NCI-H1436 treated with DMSO at 0.1 percent for 48 hours (cell line): ENCODE measurements around the gene IRF2.

Experiments
- DNase-seq: peaks from one replicate; lab custom pipeline; 2025; lab: John Stamatoyannopoulos, UW

The IRF2 gene

DNA sequence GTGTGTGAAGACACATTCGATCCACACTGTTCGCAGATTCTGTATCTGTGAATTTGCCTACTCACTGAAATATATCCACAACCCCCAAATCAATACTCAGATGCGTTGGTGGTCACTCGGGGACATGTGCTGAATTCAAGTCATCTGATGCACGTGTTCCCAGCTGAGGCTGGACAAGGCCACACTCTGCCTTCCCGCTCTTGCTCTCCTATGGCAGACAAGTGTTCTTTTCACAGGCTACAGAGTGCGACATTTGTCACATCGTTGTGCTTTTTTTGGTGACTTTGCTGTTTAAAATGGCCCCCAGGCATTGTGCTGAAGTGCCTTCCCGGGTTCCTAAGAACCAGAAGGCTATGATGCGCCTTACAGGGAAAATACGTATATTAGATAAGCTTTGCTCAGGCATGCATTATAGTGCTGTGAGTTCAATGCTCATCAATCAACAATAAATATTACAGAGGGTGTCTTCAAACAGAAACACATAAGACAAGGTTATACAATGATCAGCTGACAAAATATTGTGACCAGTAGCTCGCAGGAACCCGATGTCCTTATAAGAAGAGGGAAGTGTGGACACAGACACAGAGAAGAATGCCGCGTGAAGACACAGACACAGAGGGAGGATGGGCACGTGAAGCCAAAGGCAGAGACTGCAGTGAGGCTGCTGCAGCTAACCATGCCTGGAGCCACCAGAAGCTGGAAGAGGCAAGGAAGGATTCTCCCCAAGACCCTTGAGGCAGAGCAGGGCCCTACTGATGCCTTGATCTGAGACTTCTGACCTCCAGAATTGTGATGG, 42.0 kb downstream of the IRF2 start:
- DNase-seq: no peak

DNA sequence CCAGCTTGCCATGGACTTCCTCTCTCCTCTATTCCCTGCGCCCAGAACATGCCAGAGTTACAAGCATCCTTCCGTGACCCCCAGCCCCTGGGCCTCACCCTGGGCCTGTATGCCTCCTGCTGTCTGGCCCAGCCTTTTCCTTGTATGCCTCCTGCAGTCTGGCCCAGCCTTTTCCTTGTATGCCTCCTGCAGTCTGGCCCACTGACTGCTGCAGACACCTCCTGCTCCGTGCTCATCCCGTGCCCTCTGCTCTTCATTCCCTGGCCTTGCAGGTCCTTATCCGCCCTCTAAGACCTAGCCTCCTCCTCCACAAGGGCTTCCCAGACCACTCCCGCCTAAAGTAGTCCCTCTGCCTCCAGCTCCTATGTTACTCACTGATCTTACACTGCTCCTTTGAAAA, 44.2 kb downstream of the IRF2 start:
- DNase-seq: no peak

DNA sequence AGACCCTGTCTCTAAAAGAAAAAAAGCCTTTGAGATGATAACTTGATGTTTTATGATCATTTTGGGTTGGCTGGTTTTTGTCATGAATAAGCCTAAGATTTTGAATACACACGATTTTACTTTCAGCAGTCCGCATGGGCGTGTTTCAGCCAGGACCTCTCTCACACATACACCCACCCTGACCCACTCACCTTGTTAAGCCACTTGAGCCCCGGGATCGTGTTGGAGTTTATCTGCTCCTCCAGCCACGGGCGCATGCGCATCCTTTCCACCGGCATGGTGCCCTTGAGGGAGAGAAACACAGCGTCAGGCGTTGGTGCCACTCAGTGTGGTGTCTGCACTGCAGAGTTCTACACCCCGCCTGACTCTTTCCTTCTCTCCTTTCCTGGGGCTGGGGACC, 45.6 kb downstream of the IRF2 start:
- DNase-seq: no peak

DNA sequence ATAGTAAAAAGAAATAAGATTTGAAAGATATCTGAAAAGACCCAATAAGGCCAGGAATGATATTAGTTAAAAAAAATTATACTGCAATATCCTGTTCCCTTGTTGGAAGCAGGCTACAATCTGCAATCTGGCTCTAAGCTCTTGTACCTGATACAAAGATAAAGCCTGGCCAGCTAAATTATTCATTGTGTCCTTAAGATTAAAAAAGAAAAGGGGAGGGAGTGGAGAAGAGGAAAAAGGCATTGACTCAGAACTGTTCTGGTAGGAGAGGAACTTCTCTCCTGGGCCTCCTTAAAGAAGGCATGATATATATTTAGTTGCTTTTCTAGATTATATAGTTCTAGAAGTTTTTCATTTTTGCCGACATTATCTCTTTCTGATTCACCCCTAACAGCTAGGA, 46.7 kb downstream of the IRF2 start:
- DNase-seq: no peak

DNA sequence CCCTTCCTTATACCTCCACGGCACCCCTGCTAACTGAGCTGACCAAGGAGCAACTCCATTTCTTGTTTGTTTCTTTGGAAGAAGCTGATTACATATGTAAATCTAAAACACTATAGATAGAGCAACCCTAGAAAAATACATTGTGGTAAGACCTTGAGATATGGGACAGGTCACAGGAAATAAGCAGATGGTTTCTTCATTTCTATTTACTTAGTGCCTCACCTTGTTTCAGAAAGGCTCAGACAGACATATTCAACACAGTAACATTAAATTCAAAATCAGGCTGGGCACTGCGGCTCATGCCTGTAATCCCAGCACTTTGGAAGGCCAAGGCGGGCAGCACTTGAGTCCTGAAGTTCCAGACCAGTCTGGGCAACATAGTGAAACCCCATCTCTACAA, 47.3 kb downstream of the IRF2 start:
- DNase-seq: no peak

DNA sequence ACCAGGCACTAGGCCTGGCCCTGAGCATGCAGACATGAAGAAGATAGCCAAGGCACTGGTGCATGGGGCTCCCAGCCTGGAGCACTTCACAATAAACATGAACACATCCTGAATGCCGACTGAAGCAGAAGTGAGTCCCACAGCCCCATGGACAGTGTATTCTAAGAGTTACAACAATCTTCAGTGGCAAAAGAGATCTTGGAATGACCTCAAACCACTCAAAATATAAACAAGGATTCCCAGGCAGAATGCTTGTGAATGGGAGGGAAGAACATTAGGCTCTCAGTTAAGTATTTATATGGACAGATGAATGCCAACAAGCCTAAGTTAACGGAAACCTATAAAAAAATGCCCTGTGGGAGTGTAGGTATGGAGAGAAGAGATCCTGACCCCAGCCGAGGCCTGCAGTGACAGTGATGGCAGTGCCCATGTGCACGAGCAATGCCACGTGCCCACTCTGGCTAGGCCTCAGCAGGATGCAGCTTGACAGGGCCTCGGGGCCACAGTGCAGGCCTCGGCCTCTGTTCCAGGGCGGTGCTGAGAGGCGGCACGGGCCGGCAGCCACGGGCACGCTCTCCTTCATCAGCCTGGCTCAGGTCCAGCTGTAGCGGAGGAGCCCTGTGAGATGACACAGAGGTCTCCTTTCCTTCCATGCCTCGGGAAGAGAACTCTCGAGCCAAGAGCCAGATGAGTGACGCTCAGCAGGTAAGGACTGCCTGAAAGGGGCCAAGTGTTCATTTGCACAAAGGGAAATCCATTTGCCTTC, 49.2 kb downstream of the IRF2 start:
- no peak for DNase-seq

DNA sequence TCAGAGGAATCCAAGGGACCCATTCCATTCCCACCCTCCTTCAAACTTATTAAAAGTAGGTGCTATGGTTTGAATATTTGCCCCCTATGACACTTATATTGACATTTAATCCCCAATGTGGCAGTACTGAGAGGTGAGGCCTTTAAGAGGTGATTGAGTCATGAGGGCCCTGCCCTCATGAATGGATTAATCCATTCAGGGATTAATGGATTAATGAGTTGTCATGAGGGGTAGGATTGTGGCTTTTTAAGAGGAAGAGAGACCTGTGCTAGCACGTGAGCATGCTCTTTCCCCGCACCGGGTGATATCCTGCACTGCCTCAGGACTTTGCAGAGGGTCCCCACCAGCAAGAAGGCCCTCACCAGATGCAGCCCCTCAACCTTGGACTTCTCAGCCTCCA, 50.1 kb downstream of the IRF2 start:
- no peak for DNase-seq

DNA sequence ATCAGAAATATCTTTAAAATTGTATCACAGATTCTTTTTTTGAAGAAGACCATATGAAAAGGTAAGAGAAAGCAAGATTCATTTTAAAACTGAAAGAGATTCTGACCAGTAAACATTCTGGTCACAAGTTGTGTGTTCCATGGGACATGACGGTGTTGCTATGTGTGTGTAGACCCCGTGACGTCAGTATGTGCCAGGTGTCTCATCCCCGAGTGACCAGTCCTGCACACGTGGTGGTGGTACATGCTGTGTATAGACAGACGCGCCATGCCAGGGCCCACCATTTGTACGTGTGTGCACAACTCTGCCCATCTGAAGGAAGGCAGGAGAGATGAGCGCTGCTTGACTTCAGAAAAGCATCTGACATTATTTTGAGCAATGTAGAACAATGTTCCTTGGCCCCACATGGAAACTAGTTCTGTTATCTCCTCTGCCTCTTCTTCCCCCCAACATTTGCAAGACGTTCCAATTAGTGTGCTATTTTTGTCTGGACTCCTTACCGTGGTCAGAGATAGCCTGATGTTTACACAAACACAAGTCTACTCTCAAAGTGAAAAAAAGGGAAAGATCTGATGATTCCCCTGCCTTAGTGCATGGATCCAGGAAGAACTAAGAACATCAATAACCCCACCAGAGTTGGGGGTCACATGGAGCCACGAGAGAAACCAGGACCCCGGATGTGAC, 51.2 kb downstream of the IRF2 start:
- DNase-seq: no peak

DNA sequence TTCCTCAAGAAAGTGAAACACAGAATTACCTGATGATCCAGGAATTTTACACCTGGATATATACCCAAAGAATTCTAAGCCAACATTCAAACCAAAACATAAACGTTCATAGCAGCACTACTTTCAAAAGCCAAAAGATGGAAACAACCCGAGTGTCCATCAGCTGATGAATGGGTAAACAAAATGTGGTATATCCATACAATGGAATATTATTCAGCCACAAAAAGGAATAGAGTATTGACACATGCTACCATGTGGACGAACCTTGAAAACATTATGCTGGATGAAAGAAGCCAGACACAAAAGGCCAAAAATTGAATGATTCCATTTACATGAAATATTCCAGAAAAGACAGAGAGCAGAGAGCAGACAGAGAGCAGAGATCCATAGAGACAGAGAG, 52.0 kb downstream of the IRF2 start:
- no peak for DNase-seq

DNA sequence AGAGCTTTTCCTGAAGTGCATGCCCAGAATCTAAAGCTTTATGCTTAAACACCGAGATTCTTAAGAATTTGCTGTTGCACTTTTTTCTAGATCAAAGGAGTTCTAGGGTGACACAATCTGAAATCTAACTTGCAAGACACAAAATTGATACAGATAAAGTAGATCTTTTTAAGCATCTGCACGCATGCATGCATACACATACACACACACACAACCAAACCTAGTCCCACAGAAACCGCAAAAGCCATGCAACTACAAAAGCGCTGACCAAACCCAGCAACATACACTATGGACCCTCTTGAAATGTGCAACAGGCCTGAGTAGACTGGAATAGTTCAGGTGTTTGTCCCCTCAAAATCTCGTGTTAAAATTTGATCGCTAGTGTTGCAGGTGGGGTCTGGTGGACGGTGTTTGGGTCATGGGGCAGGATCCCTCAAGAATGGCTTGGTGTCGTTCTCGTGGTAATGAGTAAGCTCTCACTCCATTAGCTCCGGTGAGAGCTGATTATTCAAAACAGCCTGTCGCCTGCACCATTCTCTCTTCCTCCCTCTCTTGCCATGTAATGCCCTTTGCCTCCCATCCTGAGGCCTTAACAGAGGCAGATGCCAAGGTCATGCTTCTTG, 52.7 kb downstream of the IRF2 start:
- no peak for DNase-seq

DNA sequence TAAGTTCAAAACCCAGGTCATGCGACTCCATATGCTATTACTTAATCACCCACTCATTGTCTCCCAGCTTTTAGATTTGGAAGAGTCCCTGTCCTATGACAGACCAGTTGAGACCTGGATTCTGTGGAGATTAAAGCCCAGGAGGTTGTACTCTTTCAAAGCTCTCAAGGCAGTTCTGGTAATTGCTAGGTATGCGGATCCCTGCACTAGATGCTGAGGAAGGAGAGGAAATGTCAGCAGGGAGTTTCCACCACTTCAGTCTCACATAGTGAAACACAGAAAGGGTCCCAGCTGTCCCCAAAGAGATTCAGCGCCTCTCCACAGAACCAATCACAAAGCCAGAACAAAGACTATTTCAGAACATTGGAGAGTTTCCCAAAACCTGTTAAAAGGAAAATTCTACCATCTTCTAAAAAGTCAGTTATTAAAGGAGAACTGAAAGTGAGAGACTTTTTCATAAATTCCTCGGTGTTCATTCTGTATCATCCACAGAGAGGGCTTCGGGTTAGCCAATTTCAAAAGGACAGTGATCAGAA, 53.4 kb downstream of the IRF2 start:
- DNase-seq: no peak

DNA sequence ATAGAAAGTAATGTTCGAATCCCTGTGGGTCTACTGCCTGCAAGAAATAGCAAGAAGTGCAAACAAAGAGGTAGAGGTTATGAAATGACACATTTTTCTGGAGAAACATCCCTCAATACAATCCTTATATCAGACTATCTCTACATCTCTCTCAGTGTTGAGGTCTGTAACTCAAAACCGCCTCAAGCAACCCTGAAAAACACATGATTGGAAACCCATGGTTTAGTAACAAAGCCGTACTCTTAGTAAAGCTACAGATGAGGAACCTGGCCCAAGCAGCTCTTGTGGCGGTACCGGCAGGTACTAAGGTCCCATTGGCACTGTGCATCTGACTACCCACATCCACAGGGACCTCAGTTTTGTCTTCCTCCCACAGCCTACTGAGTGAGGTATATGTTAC, 53.9 kb downstream of the IRF2 start:
- no peak for DNase-seq

DNA sequence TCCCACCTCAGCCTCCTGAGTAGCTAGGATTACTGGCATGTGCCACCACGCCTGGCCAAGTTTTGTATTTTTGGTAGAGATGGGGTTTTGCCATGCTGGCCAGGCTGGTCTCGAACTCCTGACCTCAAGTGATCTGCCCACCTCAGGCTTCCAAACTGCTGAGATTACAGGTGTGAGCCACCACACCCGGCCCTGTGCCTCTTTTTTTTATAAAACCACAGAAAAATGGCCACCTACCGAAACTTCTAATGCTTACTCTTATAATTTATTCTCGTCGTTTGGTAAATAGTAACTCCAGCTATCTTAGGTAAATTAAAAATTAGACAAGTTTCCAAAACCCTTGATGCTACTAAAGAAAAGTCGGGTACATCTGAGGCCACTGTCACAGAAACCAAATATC, 54.4 kb downstream of the IRF2 start:
- no peak for DNase-seq

DNA sequence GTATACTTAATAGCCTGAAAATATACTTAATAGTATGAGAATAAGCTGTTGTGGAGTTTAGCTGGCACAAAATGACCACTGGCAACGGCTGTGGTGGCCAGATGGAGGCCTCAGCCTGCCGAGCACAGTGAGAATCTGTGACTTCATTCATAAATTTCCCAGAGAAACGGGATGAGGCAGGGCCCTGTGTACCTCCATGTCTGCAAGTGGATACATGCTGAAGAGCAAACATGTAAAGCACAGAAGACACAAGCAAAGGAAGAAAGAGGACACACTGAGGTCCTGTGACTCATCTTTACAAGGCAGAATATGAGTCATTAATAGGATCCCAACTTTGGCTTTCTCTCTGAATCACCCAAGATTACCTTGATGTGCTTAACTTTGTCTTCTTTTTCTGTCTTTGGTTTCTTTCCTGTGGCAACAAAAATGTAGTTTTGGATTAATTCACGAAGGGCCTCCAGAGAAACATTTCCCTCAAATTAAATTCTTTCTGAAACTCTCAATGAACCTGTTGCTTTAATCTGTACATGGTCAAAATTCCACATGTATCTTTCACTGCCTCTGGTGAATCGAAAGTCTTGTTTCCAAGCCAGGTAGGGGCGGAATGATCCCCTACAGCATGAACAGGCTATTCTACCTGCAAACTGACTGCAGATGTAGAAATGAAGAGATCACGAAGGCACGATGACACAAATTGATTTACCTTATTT, 56.4 kb downstream of the IRF2 start:
- no peak for DNase-seq

DNA sequence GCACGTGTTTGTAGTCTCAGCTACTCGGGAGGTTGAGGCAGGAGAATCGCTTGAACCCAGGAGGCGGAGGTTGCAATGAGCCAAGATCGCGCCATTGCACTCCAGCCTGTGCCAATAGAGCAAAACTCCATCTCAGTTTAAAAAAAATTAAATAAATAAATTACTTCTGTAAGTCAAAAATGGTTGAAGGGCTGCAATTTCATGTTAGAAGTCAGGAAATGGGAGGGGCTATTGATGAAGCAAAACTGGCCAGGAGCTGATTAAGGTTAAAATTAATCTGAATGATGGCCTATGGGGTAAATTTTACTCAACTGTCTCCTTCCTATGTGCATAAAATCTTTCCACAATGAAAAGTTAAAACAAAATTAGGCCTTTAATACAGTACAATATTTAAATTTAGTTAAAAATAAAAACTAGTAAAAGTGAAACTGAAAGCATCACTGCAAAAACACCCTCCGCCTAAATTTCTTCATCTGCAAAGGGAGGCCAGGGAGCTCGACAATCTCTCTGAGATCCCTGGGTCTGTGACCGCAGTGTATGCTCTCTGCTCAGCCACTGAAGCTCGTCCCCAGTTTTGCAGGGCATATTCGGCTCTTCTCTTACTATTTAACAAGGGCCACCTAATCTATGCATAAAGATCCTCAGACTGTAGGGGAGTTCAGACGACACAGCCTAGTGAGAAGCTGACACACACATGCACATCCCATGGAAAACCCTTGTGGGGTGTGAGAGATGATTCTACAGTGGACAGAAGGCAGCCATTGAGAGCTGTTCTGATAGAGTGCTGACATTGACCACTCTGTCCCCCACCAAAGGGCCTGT, 57.2 kb downstream of the IRF2 start:
- DNase-seq: no peak

DNA sequence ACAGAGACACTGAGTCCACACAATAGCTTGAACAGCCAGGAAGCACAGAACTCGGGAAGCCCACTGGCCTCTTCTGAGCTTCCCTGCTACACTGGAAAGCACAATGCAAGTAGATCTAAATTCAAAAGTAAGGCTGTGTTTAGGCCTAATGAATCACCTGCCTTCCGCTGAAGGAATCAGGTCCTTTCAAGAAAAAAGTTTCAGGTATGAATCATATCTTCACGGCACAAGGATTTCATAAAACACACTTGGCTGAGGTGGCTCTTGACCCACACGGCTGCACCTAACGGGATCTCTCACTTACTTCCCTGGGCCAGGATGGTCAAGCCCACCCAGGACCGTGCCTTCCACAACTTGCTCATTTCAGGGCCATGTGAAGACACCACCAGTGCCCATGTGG, 59.3 kb downstream of the IRF2 start:
- no peak for DNase-seq

DNA sequence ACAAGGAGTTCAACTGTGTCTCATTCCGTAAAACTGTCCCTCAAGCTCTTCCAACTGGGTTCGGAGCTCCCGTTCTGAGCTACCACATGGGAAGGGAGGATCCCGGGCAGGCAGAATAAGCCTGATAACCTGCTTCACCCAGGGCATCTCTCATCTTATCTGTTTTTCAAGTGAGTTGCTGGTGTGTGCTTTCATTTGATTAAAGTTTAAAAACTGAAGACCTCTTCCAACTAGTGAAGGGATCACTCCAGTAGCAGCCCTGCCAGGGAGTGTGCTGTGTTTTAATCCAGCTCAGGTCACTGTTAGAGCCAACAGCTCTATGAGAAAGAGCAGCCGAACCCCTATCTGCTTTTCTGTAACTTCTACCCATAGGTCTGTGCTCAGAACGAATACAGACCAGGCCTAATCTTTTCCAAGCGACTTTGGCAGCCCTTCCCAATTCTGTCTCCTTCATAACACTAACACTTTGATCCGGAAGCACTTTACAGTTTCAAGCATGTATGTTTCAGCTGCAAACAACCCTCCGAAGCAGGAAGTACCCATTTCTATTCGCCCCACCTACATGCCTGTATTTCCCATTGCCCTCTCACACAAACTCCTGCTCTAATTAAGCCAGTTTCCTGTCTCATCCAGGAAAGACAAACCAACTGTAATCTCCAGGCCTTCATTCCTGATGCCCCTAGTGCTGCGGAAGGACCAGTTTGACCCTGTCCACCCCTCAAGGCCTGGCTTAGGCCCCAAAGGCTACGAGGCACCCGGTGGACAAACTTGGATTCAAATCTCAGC, 60.9 kb downstream of the IRF2 start:
- DNase-seq: no peak

DNA sequence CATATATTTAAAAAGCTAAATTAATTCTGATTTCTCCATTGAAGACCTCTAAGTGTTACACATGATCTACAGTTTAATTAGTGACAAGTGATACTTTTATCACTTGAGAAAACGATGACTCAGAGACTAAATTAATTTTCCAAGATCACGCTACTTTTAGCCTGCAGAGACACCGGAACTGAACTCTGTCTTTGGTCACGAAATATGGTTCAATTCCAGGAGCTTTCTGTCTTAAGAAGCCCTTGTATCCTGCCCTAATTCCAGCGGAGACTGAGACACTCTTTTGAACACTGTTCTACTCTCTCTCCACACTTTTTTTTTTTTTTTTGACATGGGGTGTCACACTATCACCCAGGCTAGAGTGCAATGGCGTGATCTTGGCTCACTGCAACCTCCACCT, 63.6 kb downstream of the IRF2 start:
- no peak for DNase-seq

DNA sequence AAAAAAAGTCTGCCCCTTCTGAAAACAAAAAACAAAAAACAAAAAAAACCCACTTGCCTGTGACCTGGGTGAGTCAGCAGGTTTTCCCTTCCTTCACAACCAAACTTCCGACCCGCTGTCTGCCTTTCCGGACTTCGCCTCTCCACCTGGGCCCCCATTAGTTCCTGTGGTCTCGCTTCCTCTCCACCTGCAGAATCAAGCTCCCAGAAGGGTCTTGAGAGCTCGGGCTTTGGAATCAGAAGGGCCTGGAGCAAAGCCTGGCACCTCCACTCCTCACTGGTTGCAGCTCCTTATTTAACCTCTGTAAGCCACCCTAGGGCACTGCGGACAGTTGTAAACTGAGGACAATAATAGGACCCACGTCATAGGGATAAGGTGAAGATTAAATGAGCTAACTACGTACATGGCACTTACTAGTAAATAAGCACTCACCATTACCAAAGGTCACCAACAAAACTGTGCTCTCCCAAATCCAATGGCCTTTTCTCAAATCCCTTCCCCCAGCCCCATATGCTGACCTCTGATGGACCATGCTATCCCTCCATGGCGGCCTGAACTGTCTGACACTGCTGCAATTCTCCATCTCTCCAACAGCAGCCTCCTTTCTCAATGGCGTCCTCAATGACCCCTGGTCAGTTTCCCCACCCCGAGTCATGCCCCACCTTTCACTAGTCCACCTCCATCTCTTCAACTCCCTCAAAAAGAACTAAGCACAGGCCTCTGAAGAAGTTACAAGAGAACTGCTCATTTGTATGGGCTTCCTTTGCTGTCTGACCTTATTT, 64.2 kb downstream of the IRF2 start:
- DNase-seq: no peak
